GM23338 (cell line): Measurements from ENCODE around the gene PPY. TPM values are rescaled to one million over a fixed set of nuclear protein-coding genes. Genes with fewer than 3 reads are reported as not detected.

ENCODE experiments used
- ATAC-seq: fragments of 200-7000 bp; cut with Tn5 transposase; 3 replicates; pipeline ENCODE4 v1.9.1; 2020
- DNase-seq: peaks from one replicate; pipeline ENCODE4 v3.0.0-alpha.2; 2015; ENCODE audit warnings: low spot score
- H2AFZ ChIP-seq: fragments of 200-600 bp; sonication (generic); 2 replicates; pipeline ENCODE4 v1.8.0; 2016; ENCODE audit warnings: antibody characterized with exemption, mild to moderate bottlenecking, moderate library complexity
- H3F3A ChIP-seq: fragments of 200-600 bp; sonication (generic); replicated peaks from 2 replicates; pipeline ENCODE4 v1.8.0; 2017; ENCODE audit warnings: antibody characterized with exemption, mixed run types, low read depth
- H3K27ac ChIP-seq: fragments of 200-600 bp; sonication (generic); 2 replicates; pipeline ENCODE4 v1.6.1; 2016; ENCODE audit warnings: low read depth
- H3K27me3 ChIP-seq: fragments of 200-600 bp; sonication (generic); 2 replicates; pipeline ENCODE4 v1.8.0; 2016; ENCODE audit warnings: mild to moderate bottlenecking, mixed run types, moderate library complexity; ENCODE audit not compliant: insufficient read depth
- H3K36me3 ChIP-seq: fragments of 200-600 bp; sonication (generic); 2 replicates; pipeline ENCODE4 v1.8.0; 2016; ENCODE audit warnings: mild to moderate bottlenecking; ENCODE audit not compliant: insufficient read depth
- H3K4me1 ChIP-seq: fragments of 200-600 bp; sonication (generic); 2 replicates; pipeline ENCODE4 v1.8.0; 2016; ENCODE audit warnings: mild to moderate bottlenecking, moderate library complexity; ENCODE audit not compliant: insufficient read depth
- H3K4me2 ChIP-seq: fragments of 200-600 bp; sonication (generic); 2 replicates; pipeline ENCODE4 v1.7.1; 2017; ENCODE audit warnings: mixed run types
- H3K4me3 ChIP-seq: fragments of 200-600 bp; sonication (generic); 2 replicates; pipeline ENCODE4 v1.6.1; 2016; ENCODE audit warnings: mixed run types
- H3K79me2 ChIP-seq: fragments of 200-600 bp; sonication (generic); replicated peaks from 2 replicates; pipeline ENCODE4 v1.8.0; 2017; ENCODE audit warnings: mild to moderate bottlenecking; ENCODE audit not compliant: insufficient read depth
- H3K9me2 ChIP-seq: fragments of 200-600 bp; sonication (generic); 2 replicates; pipeline ENCODE4 v1.8.0; 2017; ENCODE audit not compliant: insufficient read depth
- H4K20me1 ChIP-seq: fragments of 200-600 bp; sonication (generic); replicated peaks from 2 replicates; pipeline ENCODE4 v1.8.0; 2017; ENCODE audit warnings: mild to moderate bottlenecking; ENCODE audit not compliant: insufficient read depth
- H3K27ac Mint-ChIP-seq: 2 replicates; pipeline ENCODE4 v1.8.0; 2020; ENCODE audit warnings: inconsistent platforms, mild to moderate bottlenecking, moderate library complexity, mixed read lengths
- H3K27me3 Mint-ChIP-seq: 3 replicates; pipeline ENCODE4 v1.8.0; 2022; ENCODE audit warnings: low read depth, mild to moderate bottlenecking, moderate library complexity, mixed read lengths, inconsistent platforms; ENCODE audit not compliant: insufficient read depth, poor library complexity
- H3K36me3 Mint-ChIP-seq: 3 replicates; pipeline ENCODE4 v1.8.0; 2021; ENCODE audit warnings: low read depth, mild to moderate bottlenecking, inconsistent platforms, moderate library complexity, mixed read lengths
- H3K4me1 Mint-ChIP-seq: 3 replicates; pipeline ENCODE4 v1.8.0; 2020; ENCODE audit warnings: mild to moderate bottlenecking, inconsistent platforms, mixed read lengths
- H3K4me3 Mint-ChIP-seq: 3 replicates; pipeline ENCODE4 v1.8.0; 2021; ENCODE audit warnings: moderate library complexity, mild to moderate bottlenecking, inconsistent platforms, mixed read lengths
- H3K9me3 Mint-ChIP-seq: 3 replicates; pipeline ENCODE4 v1.8.0; 2020; ENCODE audit warnings: moderate library complexity, mild to moderate bottlenecking, inconsistent platforms, mixed read lengths
- CREB1 ChIP-seq: fragments of 250-450 bp; sonication (Bioruptor Pico); IDR thresholded peaks from 2 replicates; pipeline ENCODE4 v1.5.0; 2020; ENCODE audit warnings: low read depth, mild to moderate bottlenecking, moderate library complexity
- CTCF ChIP-seq, 2 experiments: fragments of 200-600 bp in 1 of 2; sonication (generic) in 1 of 2; conservative IDR thresholded peaks; 2 replicates each; pipeline versions ENCODE4 v1.5.1 to v1.6.1; 2016 to 2017; ENCODE audit warnings: antibody characterized with exemption in 2 of 2, low read depth in 2 of 2, mild to moderate bottlenecking in 2 of 2, moderate library complexity in 1 of 2
- EZH2 ChIP-seq: fragments of 200-600 bp; sonication (generic); IDR thresholded peaks from one replicate; pipeline ENCODE4 v1.8.0; 2017; ENCODE audit warnings: antibody characterized with exemption, mild to moderate bottlenecking, low read depth; ENCODE audit not compliant: unreplicated experiment
- EZH2phosphoT487 ChIP-seq: fragments of 200-600 bp; sonication (generic); IDR thresholded peaks from one replicate; pipeline ENCODE4 v1.8.1; 2018; ENCODE audit warnings: antibody characterized with exemption; ENCODE audit not compliant: unreplicated experiment
- JUNB ChIP-seq: IDR thresholded peaks from one replicate; pipeline ENCODE4 v1.6.1; 2016; ENCODE audit warnings: antibody characterized with exemption; ENCODE audit not compliant: unreplicated experiment
- NANOG ChIP-seq: IDR thresholded peaks from 2 replicates; pipeline ENCODE4 v1.6.1; 2016; ENCODE audit warnings: antibody characterized with exemption, borderline replicate concordance
- POLR2AphosphoS5 ChIP-seq: IDR thresholded peaks from 2 replicates; pipeline ENCODE4 v1.6.1; 2016; ENCODE audit warnings: antibody characterized with exemption, low read depth
- STAT1 ChIP-seq: IDR thresholded peaks from one replicate; pipeline ENCODE4 v1.6.1; 2016; ENCODE audit warnings: antibody characterized with exemption; ENCODE audit not compliant: unreplicated experiment
- ZNF114 ChIP-seq: fragments of 250-450 bp; sonication (Bioruptor Pico); IDR thresholded peaks from 2 replicates; pipeline ENCODE4 v1.5.0; 2020; ENCODE audit warnings: mild to moderate bottlenecking, moderate library complexity
- ZNF331 ChIP-seq: fragments of 250-450 bp; sonication (Bioruptor Pico); IDR thresholded peaks from 2 replicates; pipeline ENCODE4 v1.5.0; 2020; ENCODE audit warnings: low read depth, mild to moderate bottlenecking, moderate library complexity
- polyA plus RNA-seq: library from polyadenylated mRNA; unstranded; fragments of >200 nt; fragmentation: Nextera tagmentation; extraction: Ambion mirVana; gene quantifications from 2 replicates; pipeline ENCODE4 v1.2.1, GENCODE V29; 2016
- total RNA-seq: library from RNA; depleted of rRNA; stranded (reverse); fragments of >200 nt; shearing (Covaris generic); gene quantifications from 2 replicates; pipeline ENCODE4 v1.2.3, GENCODE V29; 2014
- TF ChIP-seq, protein P1 (sequence below): IDR thresholded peaks from 2 replicates; pipeline ENCODE4 v1.6.1; 2016; ENCODE audit warnings: antibody characterized with exemption
- TF ChIP-seq, protein P2 (sequence below): fragments of 250-450 bp; sonication (Bioruptor Pico); IDR thresholded peaks from 2 replicates; pipeline ENCODE4 v1.5.0; 2020; ENCODE audit warnings: mild to moderate bottlenecking, moderate library complexity

The PPY gene
- total and polyA plus RNA-seq, 2 experiments from 2014 or later = 0.94 TPM; not detected in 1

- no peak for TF ChIP-seq POLR2AphosphoS5
- TF ChIP-seq, protein P1, sequence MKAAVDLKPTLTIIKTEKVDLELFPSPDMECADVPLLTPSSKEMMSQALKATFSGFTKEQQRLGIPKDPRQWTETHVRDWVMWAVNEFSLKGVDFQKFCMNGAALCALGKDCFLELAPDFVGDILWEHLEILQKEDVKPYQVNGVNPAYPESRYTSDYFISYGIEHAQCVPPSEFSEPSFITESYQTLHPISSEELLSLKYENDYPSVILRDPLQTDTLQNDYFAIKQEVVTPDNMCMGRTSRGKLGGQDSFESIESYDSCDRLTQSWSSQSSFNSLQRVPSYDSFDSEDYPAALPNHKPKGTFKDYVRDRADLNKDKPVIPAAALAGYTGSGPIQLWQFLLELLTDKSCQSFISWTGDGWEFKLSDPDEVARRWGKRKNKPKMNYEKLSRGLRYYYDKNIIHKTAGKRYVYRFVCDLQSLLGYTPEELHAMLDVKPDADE = no peak
Observed at GRCh38 chr17:43982171-43982570, 39.9 kb upstream of the PPY start (continued).

- TF ChIP-seq ZNF114 = no peak
- TF ChIP-seq STAT1 = no peak
- no peak for TF ChIP-seq NANOG
- no peak for TF ChIP-seq CTCF (conservative IDR thresholded peaks at IDR 0.05; ENCODE audit: low read depth in 2 of 2)
- TF ChIP-seq JUNB = no peak
- TF ChIP-seq CREB1 (CRISPR knock-in tag) = no peak
- TF ChIP-seq POLR2AphosphoS5 = no peak
- no peak for TF ChIP-seq ZNF331 (CRISPR knock-in tag)
- TF ChIP-seq EZH2 = no peak
- TF ChIP-seq EZH2phosphoT487 = no peak
- Mint-ChIP-seq H3K4me1 (peaks cover 4% of the 10 kb centered on the region; the same call in 2 of the 3 replicates), H3K9me3 (no peaks in the 10 kb centered on the region), H3K27me3 (peaks cover 22% of the 10 kb centered on the region), H3K27ac (no peak overlapping the region), H3K36me3 (no peaks in the 10 kb centered on the region), H3K4me3 (no peak overlapping the region)
- DNase-seq (no peak), ATAC-seq (no peak)
- peaks cover 31% of the 10 kb centered on the region for H3K27me3 ChIP-seq
- H3K27ac ChIP-seq = no peak overlapping the region
- no peaks in the 10 kb centered on the region for H3K9me2 ChIP-seq
- no peak overlapping the region for H3K4me2 ChIP-seq
- H3K36me3 ChIP-seq = no peaks in the 10 kb centered on the region
- no peak overlapping the region for H3K4me3 ChIP-seq
- no peak overlapping the region for H2AFZ ChIP-seq
- H3F3A ChIP-seq = 0 out of 2 replicates have a peak, but pooled peaks cover 6% of the 10 kb centered on the region
- H3K4me1 ChIP-seq = peaks cover 6% of the 10 kb centered on the region; the same call in 1 of the 2 replicates
- no peaks in the 10 kb centered on the region for H3K79me2 ChIP-seq
- H4K20me1 ChIP-seq = no peaks in the 10 kb centered on the region
Observed at GRCh38 chr17:43979671-43980070, 37.4 kb upstream of the PPY start.

DNA sequence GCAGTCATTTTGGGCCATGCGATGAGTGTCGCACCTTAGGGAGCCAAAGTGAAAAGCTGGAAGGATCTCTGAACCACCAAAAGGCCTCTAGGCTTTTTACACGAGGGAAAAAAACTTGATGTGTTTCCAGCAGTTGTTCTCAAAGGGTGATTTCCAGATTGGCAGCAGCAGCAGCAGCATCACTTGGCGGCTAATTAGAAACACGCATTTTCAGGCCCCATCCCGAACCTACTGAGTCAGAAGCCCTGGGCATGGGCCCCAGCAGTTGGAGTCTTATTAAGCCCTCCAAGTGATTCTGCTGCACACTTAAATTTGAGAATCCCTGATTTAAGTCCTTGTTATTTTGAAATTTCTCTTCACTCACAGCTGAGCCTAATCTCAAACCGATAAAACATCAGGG lies 36.7 kb upstream of the PPY start:
- no peak overlapping the region for H3K27ac Mint-ChIP-seq
- H3K27me3 ChIP-seq = peaks cover 24% of the 10 kb centered on the region
- H3K4me3 ChIP-seq = no peak overlapping the region
- 0 out of 2 replicates have a peak, but pooled peaks cover 3% of the 10 kb centered on the region for H3F3A ChIP-seq
- no peak overlapping the region for H3K4me2 ChIP-seq
- H3K4me3 Mint-ChIP-seq = no peak overlapping the region
- H3K27me3 Mint-ChIP-seq = peaks cover 18% of the 10 kb centered on the region
- H3K4me1 Mint-ChIP-seq = no peaks in the 10 kb centered on the region
- no peaks in the 10 kb centered on the region for H4K20me1 ChIP-seq
- no peaks in the 10 kb centered on the region for H3K36me3 ChIP-seq
- H3K27ac ChIP-seq = no peak overlapping the region
- no peaks in the 10 kb centered on the region for H3K9me3 Mint-ChIP-seq
- no peaks in the 10 kb centered on the region for H3K79me2 ChIP-seq
- no peaks in the 10 kb centered on the region for H3K36me3 Mint-ChIP-seq
- no peaks in the 10 kb centered on the region; the same call in 1 of the 2 replicates for H3K4me1 ChIP-seq
- DNase-seq = no peak
- H3K9me2 ChIP-seq = no peaks in the 10 kb centered on the region
- H2AFZ ChIP-seq = no peak overlapping the region
- ATAC-seq = no peak
- TF ChIP-seq CREB1 (CRISPR knock-in tag) (no peak), STAT1 (no peak), EZH2 (no peak), ZNF331 (CRISPR knock-in tag) (no peak)
- TF ChIP-seq, protein P2, sequence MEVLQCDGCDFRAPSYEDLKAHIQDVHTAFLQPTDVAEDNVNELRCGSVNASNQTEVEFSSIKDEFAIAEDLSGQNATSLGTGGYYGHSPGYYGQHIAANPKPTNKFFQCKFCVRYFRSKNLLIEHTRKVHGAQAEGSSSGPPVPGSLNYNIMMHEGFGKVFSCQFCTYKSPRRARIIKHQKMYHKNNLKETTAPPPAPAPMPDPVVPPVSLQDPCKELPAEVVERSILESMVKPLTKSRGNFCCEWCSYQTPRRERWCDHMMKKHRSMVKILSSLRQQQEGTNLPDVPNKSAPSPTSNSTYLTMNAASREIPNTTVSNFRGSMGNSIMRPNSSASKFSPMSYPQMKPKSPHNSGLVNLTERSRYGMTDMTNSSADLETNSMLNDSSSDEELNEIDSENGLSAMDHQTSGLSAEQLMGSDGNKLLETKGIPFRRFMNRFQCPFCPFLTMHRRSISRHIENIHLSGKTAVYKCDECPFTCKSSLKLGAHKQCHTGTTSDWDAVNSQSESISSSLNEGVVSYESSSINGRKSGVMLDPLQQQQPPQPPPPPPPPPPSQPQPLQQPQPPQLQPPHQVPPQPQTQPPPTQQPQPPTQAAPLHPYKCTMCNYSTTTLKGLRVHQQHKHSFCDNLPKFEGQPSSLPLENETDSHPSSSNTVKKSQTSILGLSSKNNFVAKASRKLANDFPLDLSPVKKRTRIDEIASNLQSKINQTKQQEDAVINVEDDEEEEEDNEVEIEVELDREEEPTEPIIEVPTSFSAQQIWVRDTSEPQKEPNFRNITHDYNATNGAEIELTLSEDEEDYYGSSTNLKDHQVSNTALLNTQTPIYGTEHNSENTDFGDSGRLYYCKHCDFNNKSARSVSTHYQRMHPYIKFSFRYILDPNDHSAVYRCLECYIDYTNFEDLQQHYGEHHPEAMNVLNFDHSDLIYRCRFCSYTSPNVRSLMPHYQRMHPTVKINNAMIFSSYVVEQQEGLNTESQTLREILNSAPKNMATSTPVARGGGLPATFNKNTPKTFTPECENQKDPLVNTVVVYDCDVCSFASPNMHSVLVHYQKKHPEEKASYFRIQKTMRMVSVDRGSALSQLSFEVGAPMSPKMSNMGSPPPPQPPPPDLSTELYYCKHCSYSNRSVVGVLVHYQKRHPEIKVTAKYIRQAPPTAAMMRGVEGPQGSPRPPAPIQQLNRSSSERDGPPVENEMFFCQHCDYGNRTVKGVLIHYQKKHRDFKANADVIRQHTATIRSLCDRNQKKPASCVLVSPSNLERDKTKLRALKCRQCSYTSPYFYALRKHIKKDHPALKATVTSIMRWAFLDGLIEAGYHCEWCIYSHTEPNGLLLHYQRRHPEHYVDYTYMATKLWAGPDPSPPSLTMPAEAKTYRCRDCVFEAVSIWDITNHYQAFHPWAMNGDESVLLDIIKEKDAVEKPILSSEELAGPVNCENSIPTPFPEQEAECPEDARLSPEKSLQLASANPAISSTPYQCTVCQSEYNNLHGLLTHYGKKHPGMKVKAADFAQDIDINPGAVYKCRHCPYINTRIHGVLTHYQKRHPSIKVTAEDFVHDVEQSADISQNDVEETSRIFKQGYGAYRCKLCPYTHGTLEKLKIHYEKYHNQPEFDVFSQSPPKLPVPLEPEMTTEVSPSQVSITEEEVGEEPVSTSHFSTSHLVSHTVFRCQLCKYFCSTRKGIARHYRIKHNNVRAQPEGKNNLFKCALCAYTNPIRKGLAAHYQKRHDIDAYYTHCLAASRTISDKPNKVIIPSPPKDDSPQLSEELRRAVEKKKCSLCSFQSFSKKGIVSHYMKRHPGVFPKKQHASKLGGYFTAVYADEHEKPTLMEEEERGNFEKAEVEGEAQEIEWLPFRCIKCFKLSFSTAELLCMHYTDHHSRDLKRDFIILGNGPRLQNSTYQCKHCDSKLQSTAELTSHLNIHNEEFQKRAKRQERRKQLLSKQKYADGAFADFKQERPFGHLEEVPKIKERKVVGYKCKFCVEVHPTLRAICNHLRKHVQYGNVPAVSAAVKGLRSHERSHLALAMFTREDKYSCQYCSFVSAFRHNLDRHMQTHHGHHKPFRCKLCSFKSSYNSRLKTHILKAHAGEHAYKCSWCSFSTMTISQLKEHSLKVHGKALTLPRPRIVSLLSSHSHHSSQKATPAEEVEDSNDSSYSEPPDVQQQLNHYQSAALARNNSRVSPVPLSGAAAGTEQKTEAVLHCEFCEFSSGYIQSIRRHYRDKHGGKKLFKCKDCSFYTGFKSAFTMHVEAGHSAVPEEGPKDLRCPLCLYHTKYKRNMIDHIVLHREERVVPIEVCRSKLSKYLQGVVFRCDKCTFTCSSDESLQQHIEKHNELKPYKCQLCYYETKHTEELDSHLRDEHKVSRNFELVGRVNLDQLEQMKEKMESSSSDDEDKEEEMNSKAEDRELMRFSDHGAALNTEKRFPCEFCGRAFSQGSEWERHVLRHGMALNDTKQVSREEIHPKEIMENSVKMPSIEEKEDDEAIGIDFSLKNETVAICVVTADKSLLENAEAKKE = no peak
